ENCODE data around the gene MEGF11.

MEGF11 gene

DNA sequence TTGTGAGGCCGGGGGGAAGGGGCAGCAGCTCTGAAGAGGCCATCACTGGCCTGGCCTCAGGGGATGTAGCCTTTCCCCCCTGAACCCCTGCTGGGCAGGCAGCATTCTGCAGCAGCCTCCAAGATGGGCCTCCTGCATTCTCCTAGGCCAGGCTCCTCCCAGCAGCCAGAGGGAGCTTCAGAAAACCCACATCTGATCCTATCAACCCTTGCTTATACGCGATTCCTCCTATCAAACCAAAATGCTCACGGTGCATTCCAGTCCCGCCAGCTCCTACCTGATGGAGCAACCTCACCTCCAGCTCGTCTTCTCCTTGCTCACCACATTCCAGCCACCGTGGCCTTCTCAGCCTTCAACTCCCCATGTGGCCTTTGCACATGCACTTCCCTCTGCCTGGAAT, 85.7 kb downstream of the MEGF11 start:
- FAIRE-seq, result no peak

DNA sequence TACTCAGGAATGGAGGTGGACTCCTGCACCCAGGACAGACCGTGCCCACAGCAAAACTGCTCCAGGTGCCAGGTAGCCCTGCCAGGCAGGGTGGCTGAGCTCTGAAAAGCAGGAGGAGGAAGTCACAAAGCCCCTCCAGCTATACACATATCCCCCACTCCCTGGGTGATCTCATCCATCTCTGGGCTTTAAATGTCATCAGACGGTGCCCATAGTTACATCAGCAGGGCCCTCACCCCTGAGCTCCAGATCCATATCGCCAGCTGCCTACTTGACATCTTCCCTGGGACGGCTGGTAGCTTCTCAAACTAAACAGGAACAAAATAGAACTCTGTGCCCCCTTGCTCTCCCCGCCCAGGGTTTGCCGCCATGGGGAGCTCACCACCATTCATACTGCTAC, 87.7 kb downstream of the MEGF11 start:
- FAIRE-seq, result no peak

DNA sequence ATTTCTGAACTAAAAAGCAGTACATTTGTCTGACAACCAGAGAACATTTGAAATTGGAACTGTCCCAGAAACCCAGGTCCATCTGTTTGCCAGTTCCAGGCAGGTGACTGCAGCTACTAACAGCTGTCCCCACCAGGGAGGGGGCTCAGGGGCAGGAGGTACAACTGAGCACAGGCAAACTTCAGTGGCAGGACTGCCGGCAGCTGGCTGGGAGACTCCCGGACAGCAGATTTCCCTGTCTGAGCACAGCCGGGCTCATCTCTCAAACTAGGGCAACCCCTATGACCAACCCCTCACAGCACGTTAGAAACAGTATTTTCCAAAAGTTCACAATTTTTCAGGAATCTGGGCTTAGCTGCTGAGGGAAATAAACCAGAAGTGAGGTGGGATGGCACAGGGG, 88.8 kb downstream of the MEGF11 start:
- FAIRE-seq, result no peak

DNA sequence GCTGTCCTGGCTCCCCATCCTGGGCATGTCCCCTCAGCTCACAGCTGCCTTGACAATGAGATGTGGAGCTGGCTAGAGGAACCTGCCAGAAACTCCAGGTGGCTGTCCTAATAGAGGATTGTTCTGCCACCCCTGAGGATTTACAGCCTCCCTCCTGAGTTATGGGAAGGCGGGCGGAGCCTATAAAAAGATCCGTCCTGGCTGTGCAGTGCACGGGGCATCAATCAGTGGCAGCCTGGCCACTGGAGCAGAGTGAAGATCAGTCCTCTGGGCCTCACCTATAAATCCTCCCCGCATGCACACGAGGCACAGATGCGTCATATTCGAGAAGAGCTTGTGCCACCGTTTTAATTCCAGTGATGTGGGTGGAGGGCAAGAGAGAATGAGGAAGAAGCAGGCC, 90.0 kb downstream of the MEGF11 start:
- no peak for FAIRE-seq

DNA sequence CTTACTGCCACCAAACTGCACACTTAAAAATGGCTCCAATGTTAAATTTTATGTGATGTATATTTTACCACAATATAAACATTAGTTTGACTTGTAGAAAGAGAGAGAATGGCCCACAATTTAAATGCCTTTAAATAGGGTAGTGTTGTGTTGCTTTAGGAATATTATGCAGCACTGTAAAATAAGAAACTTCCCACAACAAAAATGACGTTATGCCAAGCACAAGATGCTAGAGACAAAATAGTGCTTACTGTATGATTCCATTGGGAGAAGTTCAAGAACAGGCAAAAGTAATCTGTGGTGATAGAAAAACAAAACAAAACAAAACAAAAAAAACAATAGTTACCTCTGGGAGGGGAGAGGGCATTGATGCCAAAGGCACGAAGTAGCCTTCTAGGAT, 91.3 kb downstream of the MEGF11 start:
- no peak for FAIRE-seq

DNA sequence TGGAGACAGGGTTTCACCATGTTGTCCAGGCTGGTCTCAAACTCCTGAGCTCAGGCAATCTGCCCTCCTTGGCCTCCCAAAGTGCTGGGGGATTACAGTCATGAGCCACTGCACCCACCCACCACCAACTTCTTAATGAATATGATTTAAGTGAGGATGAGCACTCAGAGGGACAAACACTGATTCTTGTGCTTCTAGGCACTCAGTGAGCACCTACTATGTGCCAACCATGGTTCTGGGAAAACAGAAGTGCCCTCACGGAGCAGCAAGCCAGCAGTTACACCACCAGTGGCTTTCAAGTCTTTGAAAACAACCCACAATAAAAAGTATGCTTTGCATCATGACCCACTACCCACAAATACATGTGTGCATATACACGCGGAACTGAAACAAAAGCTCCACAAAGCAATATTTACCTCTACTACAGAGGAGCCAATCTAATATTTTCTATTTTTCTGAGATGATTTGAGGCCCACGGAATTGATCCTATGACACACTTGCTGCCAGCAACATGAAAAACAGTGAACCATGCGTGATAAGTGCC, 91.9 kb downstream of the MEGF11 start:
- no peak for FAIRE-seq

DNA sequence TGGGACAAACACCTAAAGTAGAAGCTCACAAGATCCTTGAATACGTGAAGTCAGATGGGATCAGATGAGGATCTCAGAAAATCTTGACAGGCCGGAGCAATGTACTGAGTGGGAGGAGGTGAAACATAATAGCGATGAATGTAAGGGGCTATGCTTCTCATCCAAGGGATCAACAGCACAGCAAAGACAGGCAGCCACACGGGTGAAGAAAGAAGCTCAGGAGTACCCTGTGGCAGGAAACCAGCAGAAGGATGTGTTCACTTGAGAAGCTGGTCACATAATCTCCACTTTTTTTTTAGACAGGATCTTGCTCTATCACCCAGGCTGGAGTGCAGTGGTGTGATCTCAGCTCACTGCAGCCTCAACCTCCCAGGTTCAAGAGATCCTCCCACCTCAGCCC, 92.4 kb downstream of the MEGF11 start:
- no peak for FAIRE-seq

DNA sequence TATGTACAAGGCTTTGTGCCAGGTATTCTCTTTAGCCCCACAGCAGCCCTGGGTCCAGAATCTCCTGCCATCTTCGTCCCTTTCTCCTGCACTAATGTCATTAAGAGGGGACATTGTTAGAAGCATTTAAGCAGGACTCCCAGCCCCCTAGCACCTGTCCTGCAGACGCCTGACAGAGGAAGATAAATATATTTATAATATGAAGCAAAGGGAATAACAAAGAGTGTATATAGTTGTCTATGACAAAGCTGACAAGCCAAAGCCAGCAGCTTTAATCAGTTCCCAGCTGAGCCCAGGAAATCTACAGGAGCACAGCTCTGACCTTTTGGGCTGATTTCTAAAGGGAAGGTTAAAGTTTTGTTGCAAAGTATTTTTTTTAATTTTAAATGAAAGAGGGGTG, 96.0 kb downstream of the MEGF11 start:
- FAIRE-seq, result no peak

DNA sequence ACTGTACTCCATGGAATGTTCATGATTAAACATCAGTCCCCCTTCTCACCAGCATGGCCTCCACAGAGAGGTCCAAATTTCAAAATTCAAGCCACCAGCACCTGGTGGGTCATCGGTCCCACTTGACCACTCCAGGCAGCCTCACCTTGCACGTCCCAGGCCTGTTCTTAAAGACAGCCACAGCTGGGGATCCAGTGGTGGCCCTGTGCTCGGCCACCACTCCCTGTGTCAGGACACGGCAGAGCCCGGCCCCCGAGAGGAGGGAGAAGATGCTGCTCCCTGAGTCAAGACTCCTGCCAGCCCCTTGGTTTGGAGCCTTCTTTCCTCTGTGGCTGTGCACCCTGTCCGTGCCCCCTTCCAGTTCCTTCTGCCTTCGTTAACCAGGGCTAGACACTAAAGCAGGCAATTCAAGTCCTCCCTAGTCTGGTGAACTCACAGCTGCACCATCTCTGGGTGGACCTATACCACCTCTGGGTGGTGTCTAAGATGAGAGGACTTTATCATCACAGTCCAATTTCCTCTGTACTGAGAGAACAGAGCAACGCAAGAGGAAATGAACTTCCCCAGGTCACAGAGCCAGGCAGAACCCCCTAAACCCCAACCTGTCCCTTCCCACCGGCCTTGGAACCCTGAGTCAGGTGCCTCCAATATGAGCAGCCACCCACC, 97.1 kb downstream of the MEGF11 start:
- FAIRE-seq, result no peak

DNA sequence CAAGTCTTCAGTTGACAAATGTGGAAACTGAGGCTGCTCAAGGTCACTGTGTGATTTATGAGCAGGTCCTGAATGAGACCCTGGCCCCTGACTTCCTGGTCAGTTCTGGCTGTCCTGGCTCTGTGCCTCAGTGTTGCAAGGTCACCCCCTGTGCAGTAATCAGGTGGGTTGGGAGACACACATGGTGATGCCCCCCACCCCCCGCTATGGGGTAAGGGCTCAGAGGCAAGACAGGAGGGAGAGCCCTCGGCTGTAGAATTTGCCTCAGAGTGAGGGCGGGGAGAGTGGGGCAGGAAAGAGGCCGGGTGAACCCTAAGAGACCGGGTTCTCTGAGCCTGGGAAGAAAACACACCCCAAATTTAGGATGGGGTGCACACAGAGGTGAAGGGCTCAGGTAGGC, 98.5 kb downstream of the MEGF11 start:
- FAIRE-seq, result no peak

DNA sequence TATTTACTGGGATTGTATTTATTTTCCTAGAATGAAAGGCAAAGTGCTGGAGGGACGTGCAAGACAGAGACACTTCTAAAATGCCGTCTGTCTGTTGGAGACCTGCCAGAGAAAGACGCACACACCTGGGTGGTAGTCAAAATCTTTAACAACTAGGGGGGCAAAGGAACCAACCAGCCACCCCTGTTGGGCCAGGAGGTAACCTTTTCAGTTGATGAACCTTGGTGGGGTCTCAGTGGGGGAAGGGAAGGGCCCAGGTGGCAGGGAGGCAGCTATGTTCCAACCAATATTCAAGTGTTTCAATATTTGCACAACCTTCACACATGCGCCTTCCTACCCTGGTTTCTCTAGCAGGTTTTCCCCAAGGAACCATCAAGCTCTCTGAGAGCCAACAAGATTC, 99.0 kb downstream of the MEGF11 start:
- no peak for FAIRE-seq

DNA sequence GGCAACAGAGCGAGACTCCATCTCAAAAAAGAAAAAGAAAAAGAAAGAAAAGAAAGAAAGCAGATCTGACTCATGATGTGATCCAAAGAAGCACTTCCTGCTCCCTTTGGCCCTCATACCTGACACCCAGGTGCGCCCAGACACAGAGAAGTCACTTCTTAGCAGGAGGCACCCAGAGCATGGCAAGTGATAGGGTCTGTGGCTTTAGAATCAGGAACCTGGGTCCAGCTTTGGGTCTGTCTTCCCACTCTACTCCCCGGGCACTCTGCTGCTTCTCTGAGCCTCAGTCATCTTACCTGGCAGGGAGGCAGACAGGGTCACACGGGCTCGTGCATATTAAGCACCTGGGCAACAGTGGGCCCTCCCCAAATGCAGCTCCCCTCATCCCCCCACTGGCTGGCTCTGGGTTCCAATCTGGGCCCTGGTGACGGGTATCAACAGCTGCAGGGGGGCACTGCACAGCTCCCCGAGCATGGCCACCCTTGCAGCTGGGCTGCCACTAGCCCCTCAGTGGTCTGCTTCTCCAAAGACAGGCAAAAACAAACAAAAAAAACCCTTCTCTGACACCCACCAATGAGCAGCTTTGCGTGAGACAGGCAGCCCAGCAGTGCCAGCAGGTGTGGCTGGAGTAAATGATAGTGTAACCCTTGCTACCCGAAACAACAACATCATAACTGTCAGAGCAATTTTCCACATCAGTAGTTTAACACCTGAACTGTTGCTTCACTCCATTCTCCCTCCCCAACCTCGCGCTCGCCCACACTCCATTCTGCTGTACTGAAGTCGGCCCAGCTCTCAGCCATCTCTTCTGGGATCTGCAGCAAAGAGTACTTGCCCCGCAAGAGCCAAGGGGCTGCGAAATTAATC, 99.8 kb downstream of the MEGF11 start:
- no peak for FAIRE-seq

DNA sequence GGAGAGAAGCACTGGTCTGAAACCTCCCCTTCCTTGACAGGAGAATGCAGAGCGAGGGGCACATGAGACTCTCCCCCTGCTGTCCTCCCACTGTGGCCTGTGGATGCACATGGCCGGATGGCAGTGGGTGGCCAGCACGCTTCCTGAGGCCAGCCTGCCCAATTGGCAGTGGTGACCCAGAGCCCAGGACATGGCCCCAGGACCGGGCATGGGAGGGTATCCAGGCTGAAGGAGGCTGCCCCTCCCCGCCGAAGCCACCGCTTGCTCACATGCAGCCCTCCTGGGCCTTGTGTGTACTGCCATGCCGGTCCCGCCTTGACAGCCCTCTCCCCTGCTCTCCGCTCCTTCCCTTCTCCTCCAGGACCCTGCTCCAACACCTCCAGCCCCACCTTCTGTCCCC, 100.9 kb downstream of the MEGF11 start:
- FAIRE-seq, result no peak

DNA sequence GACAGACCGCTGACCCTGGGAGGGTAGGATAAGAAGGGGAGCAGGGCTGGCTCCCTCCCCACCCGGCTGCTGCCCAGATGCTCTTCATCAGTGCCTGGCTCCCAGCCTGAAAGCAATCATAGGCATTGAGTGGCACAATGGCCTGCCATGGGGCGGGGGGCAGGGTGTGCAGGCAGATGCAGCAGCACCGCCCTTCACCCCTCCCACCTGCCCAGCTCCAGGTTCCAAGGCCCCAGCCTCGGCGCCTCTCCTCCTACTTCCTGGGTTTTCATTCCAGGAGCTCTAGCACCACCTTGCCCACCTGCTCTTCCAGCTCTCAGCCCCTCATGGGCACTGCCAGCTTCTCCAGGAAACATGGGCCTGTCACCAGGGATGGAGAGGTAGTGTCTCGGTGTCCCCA, 101.7 kb downstream of the MEGF11 start:
- FAIRE-seq, result no peak

DNA sequence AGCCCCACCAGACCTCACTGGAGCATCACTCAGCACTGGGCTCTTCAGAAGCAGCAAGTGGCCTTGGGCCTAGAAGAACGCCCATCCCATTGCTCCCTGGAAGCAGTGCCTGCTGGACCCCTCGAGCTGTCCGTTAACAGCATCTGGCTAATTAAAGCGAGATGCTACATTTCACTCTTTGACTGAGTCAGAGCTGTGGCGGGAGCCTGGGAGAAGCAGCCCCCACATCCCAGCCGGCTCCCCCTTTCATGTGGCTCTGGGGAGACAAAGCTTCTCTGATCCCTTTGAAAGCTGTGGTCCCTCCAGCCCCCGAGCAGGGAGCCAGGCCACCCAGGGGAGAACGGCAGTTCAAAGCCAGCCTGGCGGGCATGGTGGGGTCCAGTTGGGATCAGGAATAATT, 103.7 kb downstream of the MEGF11 start:
- no peak for FAIRE-seq

DNA sequence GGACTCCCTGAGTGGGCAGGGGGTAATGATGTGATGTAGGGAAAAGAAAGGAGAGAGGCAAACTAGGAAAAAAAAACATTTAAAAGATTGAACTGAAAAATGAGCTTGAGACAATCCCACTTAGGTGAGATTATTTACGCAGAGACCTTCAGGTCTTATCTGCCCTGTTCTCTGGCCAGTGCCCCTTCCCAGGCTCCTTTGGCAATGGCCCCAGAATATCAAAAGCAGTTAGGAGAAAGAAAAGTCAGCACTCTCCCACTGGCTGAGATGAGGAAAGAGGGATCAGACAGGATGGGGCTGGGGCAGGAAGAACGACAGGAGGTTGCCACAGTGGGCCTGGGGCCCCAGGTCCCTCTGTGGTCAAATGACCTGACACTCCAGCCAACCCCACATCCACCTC, 105.4 kb downstream of the MEGF11 start:
- FAIRE-seq, result no peak

DNA sequence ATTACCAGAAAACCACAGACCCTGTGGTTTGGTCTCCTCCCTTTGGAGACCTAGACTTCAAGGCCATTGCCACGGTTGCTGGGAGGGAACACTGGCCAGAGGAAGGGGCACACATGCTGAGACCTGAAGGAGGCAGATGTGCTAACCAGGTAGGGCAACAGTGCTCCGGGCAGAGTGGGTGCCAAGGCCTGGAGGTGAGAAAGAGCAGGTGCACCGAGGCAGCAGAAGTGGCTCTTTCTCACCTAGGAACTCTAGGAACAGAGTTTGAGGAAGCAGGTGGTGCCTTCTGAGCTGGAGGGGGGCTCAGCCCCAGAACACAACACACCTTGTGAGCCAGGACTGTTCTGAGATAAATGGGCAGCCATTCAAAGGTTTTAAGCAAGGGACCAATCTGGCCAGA, 106.1 kb downstream of the MEGF11 start:
- no peak for FAIRE-seq

DNA sequence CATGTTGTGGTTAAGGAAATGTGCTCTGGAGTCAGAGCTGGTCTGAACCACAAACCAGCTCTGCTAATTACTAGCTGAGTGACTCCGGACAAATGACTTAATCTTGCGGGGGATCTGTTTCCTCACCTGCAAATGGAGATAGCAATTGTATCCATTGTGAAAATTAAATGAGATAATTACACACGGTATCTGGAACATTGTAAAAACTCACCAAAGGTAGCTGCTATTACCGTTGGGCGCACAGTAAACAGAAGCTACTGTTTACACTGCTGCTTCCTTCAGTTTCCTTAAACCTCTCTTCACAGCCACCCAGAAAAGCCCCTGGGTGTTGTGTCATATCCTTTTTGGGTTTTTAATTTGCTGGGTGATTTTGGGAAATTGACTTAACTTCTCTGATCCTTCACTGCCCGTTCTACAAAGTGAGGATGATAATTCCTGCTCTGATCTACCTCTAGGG, 107.8 kb downstream of the MEGF11 start:
- no peak for FAIRE-seq

DNA sequence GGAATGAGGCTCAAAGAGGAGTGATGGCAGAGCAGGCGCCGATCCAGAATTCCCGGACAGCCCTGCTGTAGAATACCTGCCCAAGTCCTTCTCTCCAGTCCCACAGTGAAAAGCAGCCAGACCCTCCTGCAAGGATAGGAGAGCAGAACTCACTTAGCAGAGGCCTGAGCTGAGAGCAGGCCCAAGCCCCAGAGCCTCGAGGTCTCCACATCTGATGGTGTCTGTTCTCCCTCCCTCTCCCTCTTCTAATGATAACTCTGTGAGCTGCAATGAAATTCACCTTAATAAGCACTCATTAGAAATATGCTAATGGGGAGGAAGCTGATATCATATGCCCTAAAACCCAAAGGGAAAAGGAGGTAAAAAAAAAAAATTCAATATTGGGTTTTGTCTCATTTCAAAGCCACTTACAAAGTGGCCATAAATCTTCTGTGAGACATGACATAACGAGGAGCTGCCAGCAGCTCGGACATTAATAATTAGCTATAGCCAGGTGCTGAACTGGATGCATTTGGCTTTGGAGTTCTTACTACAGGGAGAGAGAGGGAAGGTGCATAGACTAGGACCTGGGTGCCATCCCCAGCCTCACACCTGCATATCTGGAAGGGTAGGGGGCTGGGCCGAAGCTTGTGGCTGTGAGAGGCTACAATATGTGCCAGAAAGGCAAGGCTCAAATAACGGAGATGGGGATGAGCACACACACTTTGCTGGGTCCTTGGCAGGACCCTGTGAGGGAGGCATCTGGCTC, 108.4 kb downstream of the MEGF11 start:
- FAIRE-seq, result no peak

DNA sequence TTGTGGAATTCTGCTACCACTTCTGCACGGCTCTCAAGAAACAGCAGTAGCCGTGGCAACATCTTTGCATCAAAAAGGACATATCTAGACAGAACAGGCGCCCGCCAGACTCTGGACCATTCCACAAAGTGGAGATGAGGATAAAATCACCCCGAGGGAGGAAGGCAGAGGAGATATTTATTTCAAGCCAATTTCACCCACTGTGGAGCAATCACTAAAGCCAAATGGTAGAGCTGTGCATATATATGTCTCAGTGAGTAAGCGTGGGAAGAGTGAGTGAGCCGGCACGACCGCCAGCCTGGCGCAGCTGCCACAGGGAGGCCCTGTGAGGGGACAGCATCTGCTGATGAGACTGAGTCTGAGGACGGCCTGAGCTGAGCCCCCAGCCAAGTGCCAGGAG, 111.3 kb downstream of the MEGF11 start:
- FAIRE-seq, result no peak

DNA sequence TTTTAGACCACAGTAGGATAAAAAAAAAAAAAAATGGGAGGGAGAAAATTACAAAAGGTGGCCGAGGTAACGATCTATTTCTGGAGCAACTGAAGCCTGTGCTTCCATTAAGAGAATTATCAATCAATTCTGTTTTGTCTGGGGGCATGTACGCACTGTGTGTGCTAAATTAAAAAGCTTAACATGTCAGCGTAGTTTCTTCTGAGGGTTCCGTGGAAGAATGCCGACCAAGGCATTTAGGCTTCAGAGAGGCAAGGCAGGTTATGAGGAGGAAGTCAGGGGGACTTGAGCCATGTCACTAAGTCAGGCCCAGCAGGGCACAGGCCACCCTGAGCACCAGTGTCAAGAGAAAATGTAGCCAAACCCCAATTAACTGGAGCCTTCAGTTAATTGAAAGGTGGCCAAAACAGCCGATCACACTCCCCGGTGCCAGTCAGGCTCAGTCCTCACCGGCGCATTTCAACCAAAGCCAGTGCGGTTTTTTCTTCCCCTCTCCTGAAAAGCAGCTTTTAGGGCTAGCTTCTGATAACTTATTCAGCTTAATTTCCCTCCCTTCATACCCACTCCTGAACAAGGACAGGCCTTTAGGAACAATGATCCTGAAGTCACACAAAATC, 113.9 kb downstream of the MEGF11 start:
- FAIRE-seq, result no peak

DNA sequence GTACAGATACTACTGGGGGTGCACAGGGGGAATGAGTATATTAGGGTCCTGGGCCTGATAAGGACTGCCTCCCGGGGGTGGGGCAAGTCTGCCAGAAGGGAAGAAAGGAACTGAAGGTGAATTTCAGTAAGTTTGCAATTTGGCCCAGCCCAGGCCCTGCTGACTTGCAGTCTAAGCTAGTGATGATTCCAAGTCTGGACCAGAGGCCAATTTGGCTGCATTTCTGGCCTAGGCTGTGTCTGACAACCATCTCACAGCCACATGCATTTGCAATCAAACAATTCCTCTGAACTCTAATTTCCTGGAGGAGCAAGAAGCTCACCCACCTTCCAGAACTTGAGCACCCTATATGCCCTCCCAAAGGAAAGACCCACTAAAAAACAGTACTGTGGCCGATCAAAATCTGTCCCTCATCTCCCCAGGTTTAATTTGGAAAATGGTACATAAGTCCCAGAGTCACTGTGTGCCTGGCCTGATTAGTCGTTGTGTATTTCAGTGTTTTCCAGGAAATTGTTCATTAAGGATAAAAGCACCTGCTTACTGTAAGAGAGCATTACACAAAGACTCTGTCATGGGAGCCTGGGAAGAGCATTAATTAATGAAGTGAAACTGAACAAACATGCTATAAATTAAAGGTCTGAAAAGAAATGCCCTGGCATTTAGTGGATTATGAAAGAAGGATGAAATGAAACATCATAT, 114.5 kb downstream of the MEGF11 start:
- no peak for FAIRE-seq
